H1 (cell line): ENCODE data around the gene NEUROD6. TPM values are rescaled to one million over a fixed set of nuclear protein-coding genes. Genes with fewer than 3 reads are reported as not detected.

Experiments used
- CTCF ChIA-PET: fragments of 300-600 bp; sonication (Branson Sonifier 250); formaldehyde crosslinking; loops from one replicate; lab custom pipeline; 2021; ENCODE audit not compliant: partially characterized antibody; lab: Charles Lee
- POLR2A ChIA-PET: fragments of 300-600 bp; sonication (Branson Sonifier 250); formaldehyde crosslinking; loops from one replicate; lab custom pipeline; 2021; ENCODE audit warnings: inconsistent platforms; ENCODE audit not compliant: partially characterized antibody; lab: Charles Lee
- DNase-seq, 2 experiments: peaks; one replicate each; pipeline versions ENCODE4 v3.0.0 to v3.0.0-alpha.2; 2010 to 2022; ENCODE audit warnings: low spot score in 2 of 2, low read depth in 1 of 2, mixed read lengths in 1 of 2
- FAIRE-seq: peaks from 2 replicates; lab custom pipeline; 2011; peaks lifted over from hg19 to GRCh38; lab: Jason Lieb, UNC
- H2AFZ ChIP-seq: 2 replicates; pipeline ENCODE4 v1.8.1; 2012; ENCODE audit warnings: low read length, inconsistent platforms
- H2AK5ac ChIP-seq: 2 replicates; pipeline ENCODE4 v1.6.1; 2013; ENCODE audit warnings: low read depth, low read length
- H2BK120ac ChIP-seq: replicated peaks from 2 replicates; pipeline ENCODE3; 2013; ENCODE audit warnings: low read depth, low read length, inconsistent platforms
- H2BK12ac ChIP-seq: 2 replicates; pipeline ENCODE4 v1.6.1; 2013; ENCODE audit warnings: low read depth, low read length
- H2BK15ac ChIP-seq: 2 replicates; pipeline ENCODE4 v1.6.1; 2013; ENCODE audit warnings: low read length
- H2BK20ac ChIP-seq: 2 replicates; pipeline ENCODE4 v1.6.1; 2013; ENCODE audit warnings: low read length
- H2BK5ac ChIP-seq: 2 replicates; pipeline ENCODE4 v1.6.1; 2013; ENCODE audit warnings: low read depth, low read length
- H3K14ac ChIP-seq: 2 replicates; pipeline ENCODE4 v1.6.1; 2013; ENCODE audit warnings: inconsistent platforms; ENCODE audit not compliant: insufficient read length
- H3K18ac ChIP-seq: 2 replicates; pipeline ENCODE4 v1.6.1; 2013; ENCODE audit warnings: low read length; ENCODE audit errors: extremely low read depth
- H3K23ac ChIP-seq: 2 replicates; pipeline ENCODE4 v1.6.1; 2013; ENCODE audit warnings: inconsistent platforms; ENCODE audit not compliant: insufficient read length
- H3K23me2 ChIP-seq: 2 replicates; pipeline ENCODE4 v1.6.1; 2013; ENCODE audit warnings: low read depth, low read length
- H3K27ac ChIP-seq: 2 replicates; pipeline ENCODE4 v1.6.1; 2011; ENCODE audit warnings: low read depth, low read length, inconsistent platforms
- H3K27me3 ChIP-seq, 4 experiments: replicated peaks in 1 of 4; 1 replicate in 1 of 4; 2 replicates in 3 of 4; pipeline versions ENCODE4 v1.6.1 to v1.8.1; 2011 to 2013; ENCODE audit warnings: low read length in 3 of 4, mild to moderate bottlenecking in 3 of 4, inconsistent platforms in 2 of 4, mixed read lengths in 2 of 4, moderate library complexity in 1 of 4; ENCODE audit not compliant: control insufficient read depth in 3 of 4, insufficient read depth in 3 of 4; ENCODE audit errors: extremely low read depth in 1 of 4
- H3K36me3 ChIP-seq, 4 experiments: 2 replicates each; pipeline versions ENCODE4 v1.6.1 to v1.8.1; 2011 to 2013; ENCODE audit warnings: mild to moderate bottlenecking in 4 of 4, low read length in 3 of 4, moderate library complexity in 2 of 4, control low read depth in 1 of 4, inconsistent platforms in 1 of 4; ENCODE audit not compliant: insufficient read depth in 4 of 4, control insufficient read depth in 2 of 4
- H3K4ac ChIP-seq: replicated peaks from 2 replicates; pipeline ENCODE3; 2013; ENCODE audit warnings: low read length, low read depth, mixed read lengths, inconsistent platforms; ENCODE audit not compliant: insufficient read length
- H3K4me1 ChIP-seq, 4 experiments: replicated peaks in 1 of 4; 1 replicate in 1 of 4; 2 replicates in 3 of 4; pipeline versions ENCODE4 v1.6.1 to v1.8.1; 2011 to 2013; ENCODE audit warnings: low read length in 3 of 4, inconsistent platforms in 2 of 4, mixed read lengths in 1 of 4; ENCODE audit not compliant: insufficient read depth in 4 of 4, control insufficient read depth in 3 of 4
- H3K4me2 ChIP-seq, 2 experiments: 2 replicates each; pipeline versions ENCODE4 v1.6.1 to v1.8.1; 2011 to 2013; ENCODE audit warnings: low read depth in 2 of 2, low read length in 2 of 2, control low read depth in 1 of 2, inconsistent platforms in 1 of 2, mild to moderate bottlenecking in 1 of 2; ENCODE audit not compliant: insufficient read depth in 1 of 2
- H3K4me3 ChIP-seq, 4 experiments: fragments of 200-600, 300-600 bp in 1 of 4; sonication (generic), shearing (Covaris generic), sonication (Bioruptor Twin) in 1 of 4; 2 replicates each; pipeline versions ENCODE4 v1.5.1 to v1.8.1; 2011 to 2016; ENCODE audit warnings: low read length in 4 of 4, low read depth in 3 of 4, control low read depth in 2 of 4, inconsistent platforms in 2 of 4, mild to moderate bottlenecking in 2 of 4, mixed read lengths in 1 of 4, moderate library complexity in 1 of 4; ENCODE audit not compliant: insufficient read depth in 2 of 4; ENCODE audit errors: extremely low read depth in 1 of 4
- H3K56ac ChIP-seq: replicated peaks from 2 replicates; pipeline ENCODE3; 2013; ENCODE audit warnings: low read depth, mild to moderate bottlenecking, mixed read lengths, low read length, inconsistent platforms; ENCODE audit not compliant: insufficient read length
- H3K79me1 ChIP-seq: 2 replicates; pipeline ENCODE4 v1.6.1; 2013; ENCODE audit warnings: low read depth, low read length, control low read depth
- H3K79me2 ChIP-seq, 2 experiments: 2 replicates each; pipeline versions ENCODE4 v1.6.1 to v1.8.1; 2012 to 2013; ENCODE audit warnings: low read length in 2 of 2, mild to moderate bottlenecking in 2 of 2, inconsistent platforms in 1 of 2; ENCODE audit not compliant: insufficient read depth in 2 of 2, control insufficient read depth in 1 of 2
- H3K9ac ChIP-seq, 4 experiments: replicated peaks in 1 of 4; 1 replicate in 1 of 4; 2 replicates in 3 of 4; pipeline versions ENCODE4 v1.6.1 to v1.8.1; 2011 to 2013; ENCODE audit warnings: low read depth in 3 of 4, low read length in 3 of 4, control low read depth in 2 of 4, mild to moderate bottlenecking in 2 of 4, moderate library complexity in 2 of 4, inconsistent platforms in 1 of 4; ENCODE audit errors: extremely low read depth in 1 of 4
- H3K9me3 ChIP-seq, 2 experiments: 2 replicates each; pipeline versions ENCODE4 v1.6.1 to v1.8.1; 2012 to 2013; ENCODE audit warnings: mild to moderate bottlenecking in 2 of 2, moderate library complexity in 2 of 2, control low read depth in 1 of 2, inconsistent platforms in 1 of 2, low read depth in 1 of 2, low read length in 1 of 2, mixed read lengths in 1 of 2; ENCODE audit not compliant: insufficient read depth in 2 of 2
- H4K20me1 ChIP-seq, 2 experiments: replicated peaks in 1 of 2; 2 replicates each; pipeline versions ENCODE3 to v1.8.1; 2011 to 2013; ENCODE audit warnings: inconsistent platforms in 2 of 2, low read length in 2 of 2, mild to moderate bottlenecking in 1 of 2; ENCODE audit not compliant: insufficient read depth in 2 of 2, control insufficient read depth in 1 of 2
- H4K5ac ChIP-seq: 2 replicates; pipeline ENCODE4 v1.6.1; 2013; ENCODE audit warnings: low read length, low read depth, mixed read lengths, inconsistent platforms; ENCODE audit not compliant: insufficient read length
- H4K8ac ChIP-seq: 2 replicates; pipeline ENCODE4 v1.8.0; 2013; ENCODE audit warnings: mild to moderate bottlenecking, moderate library complexity, low read length, inconsistent platforms; ENCODE audit not compliant: insufficient read depth; ENCODE audit errors: extremely low read depth
- H4K91ac ChIP-seq: replicated peaks from 2 replicates; pipeline ENCODE3; 2013; ENCODE audit warnings: low read length, mixed read lengths, inconsistent platforms; ENCODE audit not compliant: insufficient read length
- ASH2L ChIP-seq: fragments of 200-600, 300-600 bp; sonication (generic); IDR thresholded peaks from one replicate; pipeline ENCODE4 v1.7.1; 2017; ENCODE audit warnings: low read length
- CHD1 ChIP-seq: IDR thresholded peaks from 2 replicates; pipeline ENCODE4 v1.6.1; 2012; ENCODE audit warnings: low read depth, low read length, improper control_type of control experiment
- E2F6 ChIP-seq: IDR thresholded peaks from 2 replicates; pipeline ENCODE4 v1.6.1; 2012; ENCODE audit warnings: inconsistent platforms
- EP300 ChIP-seq, 2 experiments: IDR thresholded peaks; 1 replicate in 1 of 2; 2 replicates in 1 of 2; pipeline ENCODE4 v1.6.1; 2011 to 2012; ENCODE audit warnings: low read depth in 2 of 2, low read length in 2 of 2, mild to moderate bottlenecking in 2 of 2, borderline replicate concordance in 1 of 2, inconsistent platforms in 1 of 2, moderate library complexity in 1 of 2
- KDM4A ChIP-seq: IDR thresholded peaks from one replicate; pipeline ENCODE4 v1.7.1; 2012; ENCODE audit warnings: low read depth, mild to moderate bottlenecking, moderate library complexity, low read length, inconsistent platforms; ENCODE audit not compliant: severe bottlenecking
- NANOG ChIP-seq: IDR thresholded peaks from 2 replicates; pipeline ENCODE4 v1.6.1; 2011; ENCODE audit warnings: low read length, low read depth, mild to moderate bottlenecking, inconsistent platforms; ENCODE audit not compliant: insufficient read depth, poor library complexity, severe bottlenecking
- NRF1 ChIP-seq: IDR thresholded peaks from 2 replicates; pipeline ENCODE4 v1.6.1; 2011; ENCODE audit warnings: mild to moderate bottlenecking, low read depth, low read length, improper control_type of control experiment
- RXRA ChIP-seq: IDR thresholded peaks from 2 replicates; pipeline ENCODE4 v1.6.1; 2011; ENCODE audit warnings: low read depth, mild to moderate bottlenecking, low read length, moderate library complexity; ENCODE audit not compliant: insufficient read depth
- SIN3A ChIP-seq, 2 experiments: IDR thresholded peaks in 1 of 2; conservative IDR thresholded peaks in 1 of 2; 2 replicates each; pipeline ENCODE4 v1.6.1; 2011 to 2012; ENCODE audit warnings: low read length in 2 of 2, improper control_type of control experiment in 1 of 2, low read depth in 1 of 2, mild to moderate bottlenecking in 1 of 2
- SRF ChIP-seq: IDR thresholded peaks from 2 replicates; pipeline ENCODE4 v1.6.1; 2011; ENCODE audit warnings: mild to moderate bottlenecking, low read depth, low read length, moderate library complexity
- USF2 ChIP-seq: IDR thresholded peaks from 2 replicates; pipeline ENCODE4 v1.6.1; 2011; ENCODE audit warnings: low read length, improper control_type of control experiment
- YY1 ChIP-seq: IDR thresholded peaks from 2 replicates; pipeline ENCODE4 v1.6.1; 2011; ENCODE audit warnings: low read depth, mild to moderate bottlenecking, low read length
- WGBS, 2 experiments: shearing (Covaris generic) in 1 of 2; methylation state at CpG; one replicate each; pipeline versions ENCODE4 v1.1.6 to v1.1.7; 2013 to 2015; ENCODE audit warnings: low lambda C conversion rate in 2 of 2, mixed read lengths in 2 of 2, inconsistent platforms in 1 of 2, low coverage in 1 of 2, missing lambda C conversion rate in 1 of 2; ENCODE audit not compliant: insufficient replicate concordance in 2 of 2, insufficient coverage in 1 of 2, insufficient read length in 1 of 2; ENCODE audit errors: extremely low coverage in 1 of 2, missing lambda C conversion rate in 1 of 2; 5-methylcytosine and 5-hydroxymethylcytosine counted together
- polyA plus RNA-seq, 7 experiments: library from polyadenylated mRNA; depleted of rRNA in 3 of 7; stranded (reverse) in 5 of 7; unstranded in 2 of 7; fragments of >200 nt in 5 of 7; fragments of 200-250 nt in 2 of 7; gene quantifications; 1 replicate in 5 of 7; 2 replicates in 1 of 7; 4 replicates in 1 of 7; pipeline versions ENCODE4 v1.2.1 to v1.2.3, GENCODE V29; 2011 to 2013; ENCODE audit warnings: missing spikeins in 2 of 7, mixed read lengths in 2 of 7
- total RNA-seq: library from RNA; stranded (reverse); fragmentation: NEBNext Ultra II Directional; extraction: Animal tissue kit (Norgen Biotek cat#: 25700); gene quantifications from 2 replicates; pipeline ENCODE4 v1.2.1, GENCODE V29; 2021

Gene NEUROD6
- total and polyA plus RNA-seq, 2 of the 8 experiments (the other 6 are each of a cell fraction or from before 2014, with no cell fraction given) = not detected

- Histone ChIP-seq H2BK12ac (no peak overlapping the region), H2BK20ac (no peak overlapping the region), H4K20me1 (no peaks in the 10 kb centered on the region), H2BK15ac (no peak overlapping the region), H3K27ac (no peak overlapping the region), H3K9ac (no peak overlapping the region), H4K91ac (no peak overlapping the region), H3K79me1 (no peaks in the 10 kb centered on the region), H3K36me3 (no peaks in the 10 kb centered on the region), H2BK5ac (no peak overlapping the region), H2AK5ac (no peak overlapping the region), H2AFZ (no peak overlapping the region), H4K8ac (no peak overlapping the region), H2BK120ac (no peak overlapping the region), H3K4me2 (no peak overlapping the region), H3K56ac (no peak overlapping the region), H3K14ac (no peak overlapping the region), H3K23ac (no peak overlapping the region), H3K9me3 (no peaks in the 10 kb centered on the region), H3K4me3 (no peak overlapping the region), H3K18ac (no peak overlapping the region), H3K23me2 (no peaks in the 10 kb centered on the region), H3K4me1 (no peaks in the 10 kb centered on the region), H3K79me2 (no peaks in the 10 kb centered on the region), H4K5ac (no peak overlapping the region), H3K27me3 (no peaks in the 10 kb centered on the region), H3K4ac (no peak overlapping the region)
- FAIRE-seq = no peak
- ChIA-PET POLR2A (no interaction called here), CTCF (interaction anchor here (0.6 to 0.8 kb wide), 3 partner anchors 8 to 317 kb away, joined by 3 read pairs; no protein-coding TSS in a partner anchor)
- no peak for DNase-seq
- 60% methylated on average over 2 of the region's 2 CpGs; no CpG with 5 or more reads in 1 of the 2 experiments for WGBS, 2 experiments
- TF ChIP-seq NRF1 (no peak), RXRA (no peak), KDM4A (no peak), CHD1 (no peak), ASH2L (no peak), EP300 (IDR thresholded peaks at IDR 0.05; ENCODE audit: borderline replicate concordance in 1 of 2, low read depth in 2 of 2, low read length in 2 of 2) (no peak), YY1 (no peak), NANOG (no peak), SRF (no peak), E2F6 (no peak), SIN3A (conservative IDR thresholded peaks at IDR 0.05 in 1 of 2, IDR thresholded peaks at IDR 0.05 in 1 of 2; ENCODE audit: low read depth in 1 of 2, low read length in 2 of 2) (no peak), USF2 (no peak)
Observed at GRCh38 chr7:31290601-31291000, 49.9 kb downstream of the NEUROD6 start.
